ENCODE results near the gene ZBTB39. TPM values are rescaled to one million over a fixed set of nuclear protein-coding genes. Genes with fewer than 3 reads are reported as not detected.
"Not testable (repeated sequence)": the region's sequence is repeated elsewhere in the genome, so short reads cannot be mapped to it uniquely, and the experiment has no call there.

The ZBTB39 gene
- total RNA-seq, 3 donors from 2014 or later = 3.5 to 8.6 (median 4.6) TPM

DNA sequence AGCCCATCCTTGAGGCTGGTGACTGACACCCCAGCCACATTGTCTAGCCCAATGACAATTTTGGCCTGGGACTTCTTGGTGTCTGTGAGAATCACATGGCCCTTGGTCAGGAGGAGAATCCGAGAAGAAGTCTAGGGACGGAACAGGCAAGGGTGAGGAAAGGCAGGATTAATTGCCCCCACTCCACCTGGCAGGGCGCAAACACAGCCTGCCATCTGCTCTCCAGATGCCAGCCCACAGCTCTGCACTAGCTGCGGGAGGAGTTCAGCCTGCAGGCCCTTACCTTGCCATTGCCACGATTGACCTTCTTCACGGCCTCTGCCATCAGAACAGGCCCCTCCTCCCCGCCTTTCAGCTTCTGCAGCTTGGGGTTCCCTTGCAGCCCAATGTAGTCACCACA, 23.1 kb upstream of the ZBTB39 start:
- ATAC-seq = no peak
- no peaks in the 10 kb centered on the region for H3K9me3 ChIP-seq
- no peaks in the 10 kb centered on the region for H3K36me3 ChIP-seq (ENCODE audit: low read depth)
- no peak for DNase-seq
- H3K4me3 ChIP-seq = no peak overlapping the region
- TF ChIP-seq, protein P1, sequence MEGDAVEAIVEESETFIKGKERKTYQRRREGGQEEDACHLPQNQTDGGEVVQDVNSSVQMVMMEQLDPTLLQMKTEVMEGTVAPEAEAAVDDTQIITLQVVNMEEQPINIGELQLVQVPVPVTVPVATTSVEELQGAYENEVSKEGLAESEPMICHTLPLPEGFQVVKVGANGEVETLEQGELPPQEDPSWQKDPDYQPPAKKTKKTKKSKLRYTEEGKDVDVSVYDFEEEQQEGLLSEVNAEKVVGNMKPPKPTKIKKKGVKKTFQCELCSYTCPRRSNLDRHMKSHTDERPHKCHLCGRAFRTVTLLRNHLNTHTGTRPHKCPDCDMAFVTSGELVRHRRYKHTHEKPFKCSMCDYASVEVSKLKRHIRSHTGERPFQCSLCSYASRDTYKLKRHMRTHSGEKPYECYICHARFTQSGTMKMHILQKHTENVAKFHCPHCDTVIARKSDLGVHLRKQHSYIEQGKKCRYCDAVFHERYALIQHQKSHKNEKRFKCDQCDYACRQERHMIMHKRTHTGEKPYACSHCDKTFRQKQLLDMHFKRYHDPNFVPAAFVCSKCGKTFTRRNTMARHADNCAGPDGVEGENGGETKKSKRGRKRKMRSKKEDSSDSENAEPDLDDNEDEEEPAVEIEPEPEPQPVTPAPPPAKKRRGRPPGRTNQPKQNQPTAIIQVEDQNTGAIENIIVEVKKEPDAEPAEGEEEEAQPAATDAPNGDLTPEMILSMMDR (IDR thresholded peaks at IDR 0.05) = no peak
- no peaks in the 10 kb centered on the region for H3K4me1 ChIP-seq (ENCODE audit: low read depth)
- intact Hi-C loops (cut with DNase I, micrococcal nuclease) = no loop called here

DNA sequence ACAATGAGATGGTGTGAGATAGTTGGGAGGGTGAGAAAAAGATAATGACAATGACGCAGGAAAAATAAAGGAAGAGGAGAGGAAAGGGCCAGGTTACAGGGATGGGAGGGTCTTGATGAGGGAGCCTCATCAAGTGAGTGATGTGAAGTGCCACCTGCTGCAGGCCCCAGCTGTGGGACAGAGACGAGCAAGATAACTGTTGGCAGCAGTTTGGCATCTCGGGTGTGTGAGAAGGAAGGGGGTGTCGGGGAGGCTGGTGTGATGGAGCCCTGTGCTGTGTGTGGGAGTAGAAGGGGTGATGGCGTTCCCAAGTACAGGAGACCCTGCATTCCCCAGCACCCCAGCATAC, 21.4 kb upstream of the ZBTB39 start:
- H3K36me3 ChIP-seq (ENCODE audit: low read depth) = no peaks in the 10 kb centered on the region

DNA sequence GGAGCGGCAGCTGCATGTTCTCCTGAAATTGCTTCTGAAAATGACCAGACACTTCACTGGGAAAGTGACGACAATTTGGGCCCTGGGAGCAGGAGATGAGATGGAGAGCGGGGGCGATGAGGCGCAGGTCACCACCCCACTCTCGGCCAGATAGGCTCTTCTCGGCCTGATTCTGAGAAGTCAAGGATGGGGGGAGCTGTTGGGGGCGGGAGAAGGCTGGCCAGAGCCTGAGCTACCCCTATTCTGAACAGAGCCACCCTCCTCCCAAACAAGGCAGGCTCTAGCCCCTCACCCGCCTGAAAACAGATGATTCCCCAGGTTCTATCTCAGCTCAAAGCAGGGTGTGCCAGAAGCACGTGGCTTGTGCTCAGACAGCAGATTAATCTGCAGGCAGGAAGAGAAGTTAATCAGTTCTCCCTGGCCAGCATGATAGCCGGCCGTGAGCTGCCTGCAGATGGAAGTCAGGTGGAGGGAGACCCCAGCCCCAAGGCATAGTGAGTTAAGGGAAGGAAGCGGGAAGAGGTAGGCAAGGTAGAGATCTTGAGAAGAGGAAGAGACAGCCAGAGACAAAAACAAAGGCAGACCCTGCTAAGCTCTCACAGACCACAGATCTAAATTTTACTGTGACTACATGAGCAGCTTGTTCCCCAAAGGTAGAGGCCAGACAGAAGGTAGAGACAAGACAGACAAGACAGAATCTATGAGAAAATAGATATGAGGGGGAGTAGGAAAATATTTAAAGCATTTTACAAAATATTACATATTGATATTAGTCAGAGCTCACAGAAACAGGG, 20.9 kb upstream of the ZBTB39 start:
- no peaks in the 10 kb centered on the region for H3K9me3 ChIP-seq
- TF ChIP-seq, protein P1 (IDR thresholded peaks at IDR 0.05) = no peak
- no peak for DNase-seq
- H3K4me1 ChIP-seq (ENCODE audit: low read depth) = no peaks in the 10 kb centered on the region
- no peaks in the 10 kb centered on the region for H3K36me3 ChIP-seq (ENCODE audit: low read depth)
- no peak overlapping the region for H3K4me3 ChIP-seq
- intact Hi-C loops (cut with DNase I, micrococcal nuclease) = no loop called here
- no peak for ATAC-seq

More for the DNA sequence above, 21.4 kb upstream of the ZBTB39 start:
- intact Hi-C loops (cut with DNase I, micrococcal nuclease) = no loop called here
- Histone ChIP-seq H3K4me3 (no peak overlapping the region), H3K9me3 (no peaks in the 10 kb centered on the region), H3K4me1 (ENCODE audit: low read depth) (no peaks in the 10 kb centered on the region)
- DNase-seq (no peak), ATAC-seq (no peak)
- TF ChIP-seq, protein P1 (IDR thresholded peaks at IDR 0.05) = no peak

DNA sequence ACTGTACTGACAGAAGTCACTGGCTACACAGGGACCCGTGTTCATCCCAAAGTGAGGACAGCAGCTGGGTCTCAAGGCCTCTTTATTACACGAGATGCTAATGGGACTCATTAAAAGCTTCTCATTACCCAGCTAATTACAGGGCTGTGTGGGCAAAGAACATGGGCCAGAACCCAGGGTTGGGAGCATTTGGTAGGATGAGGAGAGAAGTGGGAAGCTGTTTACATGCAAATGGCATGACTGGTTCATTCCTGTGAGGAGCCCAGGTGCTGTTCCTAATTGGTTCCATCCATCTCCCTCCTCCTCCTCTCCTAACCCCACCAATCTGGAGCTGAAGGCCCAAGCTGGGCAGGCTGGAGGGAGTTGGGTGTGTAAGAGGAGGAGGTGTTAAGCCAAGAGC, 18.9 kb upstream of the ZBTB39 start:
- H3K9me3 ChIP-seq = no peaks in the 10 kb centered on the region
- ATAC-seq (no peak), DNase-seq (no peak)
- no peaks in the 10 kb centered on the region for H3K36me3 ChIP-seq (ENCODE audit: low read depth)
- intact Hi-C loops (cut with DNase I, micrococcal nuclease) = no loop called here
- TF ChIP-seq, protein P1 (IDR thresholded peaks at IDR 0.05) = no peak
- H3K4me3 ChIP-seq = no peak overlapping the region
- H3K4me1 ChIP-seq (ENCODE audit: low read depth) = no peaks in the 10 kb centered on the region

DNA sequence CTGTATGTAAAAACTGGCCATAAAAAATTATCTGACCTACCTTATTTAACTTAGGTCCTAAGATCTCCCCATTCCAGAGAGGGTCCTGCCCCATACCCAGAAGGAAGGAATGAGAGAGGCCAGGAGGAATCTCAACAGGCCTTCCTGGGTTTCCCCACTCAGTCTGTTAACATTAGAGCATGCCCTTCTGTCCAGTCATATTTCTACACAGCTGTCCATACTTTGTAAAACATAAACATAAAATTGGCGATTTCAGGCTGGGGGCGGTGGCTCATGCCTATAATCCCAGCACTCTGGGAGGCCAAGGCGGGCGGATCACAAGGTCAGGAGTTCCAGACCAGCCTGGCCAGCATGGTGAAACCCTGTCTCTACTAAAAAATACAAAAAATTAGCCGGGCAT, 16.0 kb upstream of the ZBTB39 start:
- H3K9me3 ChIP-seq; intact Hi-C loops (cut with DNase I, micrococcal nuclease): not testable (repeated sequence)
- peak; percentile 36 for ATAC-seq

DNA sequence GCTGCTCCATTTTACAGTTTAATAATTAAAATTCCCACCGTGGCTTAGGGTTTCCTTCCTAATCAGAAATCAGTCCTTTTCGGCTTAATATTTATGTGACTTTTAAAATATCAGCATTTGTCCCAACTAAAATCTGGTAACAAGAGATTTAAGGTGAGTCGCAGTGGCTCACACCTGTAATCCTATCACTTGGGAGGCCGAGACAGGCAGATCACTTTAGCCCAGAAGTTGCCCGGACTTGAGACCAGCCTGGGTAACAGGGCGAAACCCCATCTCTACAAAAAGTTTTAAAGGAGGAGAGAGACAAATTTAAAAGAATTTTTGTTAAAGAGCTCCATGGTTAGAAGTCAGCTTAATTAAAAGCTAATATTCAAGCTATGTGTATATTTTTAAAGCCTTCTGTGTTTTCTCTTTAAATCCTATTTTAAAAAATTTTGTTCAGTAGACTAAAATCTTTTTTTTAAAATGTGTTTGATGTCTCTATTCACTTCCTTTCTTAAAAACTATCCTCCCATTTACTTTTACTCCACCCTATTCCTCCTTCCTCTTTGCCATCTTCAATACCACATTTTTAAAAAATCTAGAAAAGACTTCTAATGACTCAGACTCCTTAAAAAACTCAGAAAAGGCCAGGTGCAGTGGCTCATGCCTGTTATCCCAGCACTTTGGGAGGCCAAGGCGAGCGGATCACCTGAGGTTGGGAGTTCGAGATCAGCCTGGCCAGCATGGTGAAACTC, 13.8 kb upstream of the ZBTB39 start:
- Histone ChIP-seq H3K36me3 (ENCODE audit: low read depth) (no peaks in the 10 kb centered on the region), H3K4me1 (ENCODE audit: low read depth) (peaks cover 3% of the 10 kb centered on the region), H3K4me3 (no peak overlapping the region), H3K9me3 (no peaks in the 10 kb centered on the region)
- intact Hi-C loops (cut with DNase I, micrococcal nuclease) = no loop called here
- no peak for DNase-seq
- TF ChIP-seq, protein P1 (IDR thresholded peaks at IDR 0.05) = no peak
- no peak for ATAC-seq

More for the DNA sequence above, 16.0 kb upstream of the ZBTB39 start:
- DNase-seq; H3K36me3 ChIP-seq (ENCODE audit: low read depth); H3K4me3 ChIP-seq; H3K4me1 ChIP-seq (ENCODE audit: low read depth): not testable (repeated sequence)

Measured in mucosa of descending colon (tissue), 3 donors.